GM10266 (cell line): ENCODE results near the gene CD200R1L.

Source experiments
- DNase-seq: peaks from one replicate; pipeline ENCODE4 v3.0.0; 2012; ENCODE audit errors: extremely low spot score
- CTCF ChIP-seq: IDR thresholded peaks from 2 replicates; pipeline ENCODE4 v1.5.1; 2012; ENCODE audit warnings: mild to moderate bottlenecking, low read depth; ENCODE audit not compliant: control insufficient read depth, insufficient read depth; ENCODE audit errors: missing control alignments

The CD200R1L gene

DNA sequence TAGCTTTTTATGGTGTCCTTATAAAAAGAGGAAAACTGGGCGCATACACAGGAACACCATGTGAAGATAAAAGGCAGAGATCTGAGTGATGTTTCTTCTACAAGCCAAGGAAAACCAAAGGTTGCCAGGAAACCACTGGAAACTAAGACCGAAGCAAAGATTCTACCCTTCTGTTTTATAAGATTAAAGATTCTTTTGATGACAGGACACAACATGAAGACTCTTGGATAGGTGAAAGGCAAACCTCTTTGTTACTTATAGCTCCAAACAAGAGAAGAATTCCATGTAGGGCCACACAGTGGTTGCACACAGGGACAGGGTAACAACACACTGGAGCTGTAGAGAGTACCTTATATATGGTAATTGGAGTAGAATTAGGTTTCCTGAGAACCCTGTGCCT is at the start of gene CD200R1L:
CD200R1L (minus strand) TSS at position 101 of the 400 bp plus-strand sequence. CDS start 17,497 bp downstream, outside the sequence.
- TF ChIP-seq CTCF = no peak
- DNase-seq = no peak

- no peak for TF ChIP-seq CTCF
- DNase-seq = no peak
Measured at GRCh38 chr3:112894258-112894657, 47.6 kb upstream of the CD200R1L start.

DNA sequence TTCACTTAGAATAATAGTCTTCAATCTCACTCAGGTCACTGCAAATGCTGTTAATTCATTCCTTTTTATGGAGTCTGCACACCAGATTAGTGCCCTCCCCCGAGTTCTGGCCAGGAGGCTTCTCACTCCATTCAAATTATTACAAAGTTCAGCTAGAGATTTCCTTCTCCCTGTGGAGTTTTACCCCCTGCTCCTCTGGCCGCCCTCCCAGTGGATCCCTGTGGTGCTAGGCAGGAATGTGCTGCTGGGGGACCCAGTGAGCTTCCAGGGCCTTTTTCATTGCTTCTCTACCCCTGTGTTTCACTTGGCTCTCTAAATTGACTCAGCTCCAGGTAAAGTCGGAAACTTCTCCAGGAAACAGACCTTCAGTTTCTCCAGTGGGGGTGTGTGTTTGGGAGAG is 42.7 kb upstream of the CD200R1L start:
- no peak for TF ChIP-seq CTCF
- no peak for DNase-seq

- DNase-seq = no peak
Measured at GRCh38 chr3:112888381-112889085, 41.9 kb upstream of the CD200R1L start.

DNA sequence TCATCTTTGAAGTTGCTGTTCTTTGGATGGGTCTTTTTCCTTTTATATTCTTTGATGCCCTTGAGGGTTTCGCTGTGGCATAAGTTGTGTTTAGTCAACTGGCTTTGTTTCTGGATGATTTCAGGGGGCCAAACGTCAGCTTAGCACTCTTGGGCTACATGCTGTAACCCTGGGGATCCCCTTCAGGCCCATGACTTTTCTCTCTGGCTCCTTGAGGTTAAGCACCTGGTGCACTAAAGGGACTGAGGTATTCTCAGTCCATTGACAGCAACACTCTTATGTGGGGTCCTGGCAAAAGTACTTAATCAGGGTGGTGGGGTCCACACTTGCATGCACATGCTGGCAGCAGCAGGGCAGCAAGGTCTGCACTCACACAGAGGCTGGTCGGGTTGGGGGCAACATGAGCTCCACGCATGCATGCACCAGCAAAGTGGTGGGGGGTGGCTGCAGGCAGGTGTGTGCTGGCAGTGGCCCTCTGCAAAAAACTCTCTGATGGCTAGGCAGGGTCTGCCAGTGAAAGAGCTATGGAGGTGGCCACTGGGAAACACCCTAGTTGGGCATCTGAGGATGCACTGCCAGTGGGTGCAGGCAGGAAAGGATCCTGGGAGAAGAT is 38.1 kb upstream of the CD200R1L start:
- DNase-seq = no peak
- TF ChIP-seq CTCF = no peak

More at GRCh38 chr3:112888381-112889085, 41.9 kb upstream of the CD200R1L start:
- no peak for TF ChIP-seq CTCF

- no peak for TF ChIP-seq CTCF
- no peak for DNase-seq
Measured at GRCh38 chr3:112881891-112882290, 35.2 kb upstream of the CD200R1L start.

GRCh38 chr3:112875561-112875960 is 28.9 kb upstream of the CD200R1L start:
- no peak for DNase-seq
- TF ChIP-seq CTCF = no peak
